Panc1 (cell line): ENCODE data around the gene NCAPD3.

Source experiments
- POLR2AphosphoS5 ChIP-seq: IDR thresholded peaks from 2 replicates; pipeline ENCODE4 v1.6.1; 2012; ENCODE audit warnings: mild to moderate bottlenecking, low read depth, low read length, moderate library complexity
- SIN3A ChIP-seq: IDR thresholded peaks from 2 replicates; pipeline ENCODE4 v1.6.1; 2012; ENCODE audit warnings: low read depth, mild to moderate bottlenecking, low read length, moderate library complexity, borderline replicate concordance; ENCODE audit not compliant: insufficient read depth
- TCF7L2 ChIP-seq: IDR thresholded peaks from 2 replicates; pipeline ENCODE4 v1.6.1; 2011; ENCODE audit warnings: mild to moderate bottlenecking, low read depth, low read length, inconsistent platforms
- TF ChIP-seq, protein P1 (sequence below): fragments of 450-650 bp; IDR thresholded peaks from 2 replicates; pipeline ENCODE4 v1.5.1; 2017; ENCODE audit warnings: mild to moderate bottlenecking

GRCh38 chr11:134261626-134262488 is 38.1 kb upstream of the NCAPD3 start:
- TF ChIP-seq, protein P1, sequence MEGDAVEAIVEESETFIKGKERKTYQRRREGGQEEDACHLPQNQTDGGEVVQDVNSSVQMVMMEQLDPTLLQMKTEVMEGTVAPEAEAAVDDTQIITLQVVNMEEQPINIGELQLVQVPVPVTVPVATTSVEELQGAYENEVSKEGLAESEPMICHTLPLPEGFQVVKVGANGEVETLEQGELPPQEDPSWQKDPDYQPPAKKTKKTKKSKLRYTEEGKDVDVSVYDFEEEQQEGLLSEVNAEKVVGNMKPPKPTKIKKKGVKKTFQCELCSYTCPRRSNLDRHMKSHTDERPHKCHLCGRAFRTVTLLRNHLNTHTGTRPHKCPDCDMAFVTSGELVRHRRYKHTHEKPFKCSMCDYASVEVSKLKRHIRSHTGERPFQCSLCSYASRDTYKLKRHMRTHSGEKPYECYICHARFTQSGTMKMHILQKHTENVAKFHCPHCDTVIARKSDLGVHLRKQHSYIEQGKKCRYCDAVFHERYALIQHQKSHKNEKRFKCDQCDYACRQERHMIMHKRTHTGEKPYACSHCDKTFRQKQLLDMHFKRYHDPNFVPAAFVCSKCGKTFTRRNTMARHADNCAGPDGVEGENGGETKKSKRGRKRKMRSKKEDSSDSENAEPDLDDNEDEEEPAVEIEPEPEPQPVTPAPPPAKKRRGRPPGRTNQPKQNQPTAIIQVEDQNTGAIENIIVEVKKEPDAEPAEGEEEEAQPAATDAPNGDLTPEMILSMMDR, result peak; percentile 82
- TF ChIP-seq POLR2AphosphoS5 (no peak), SIN3A (no peak), TCF7L2 (no peak)
